Activated naive CD4-positive, alpha-beta T cell treated with anti-CD3 and anti-CD28 coated beads, Interleukin-2, amount 10 ng/mL, durations not matched to agents 7 days and 5 days (primary cell): ENCODE results near the gene NRG2.

ENCODE experiments used
- CTCF ChIA-PET: fragments of 350-600 bp; sonication (Branson Sonifier 250); formaldehyde crosslinking; loops from one replicate; lab custom pipeline; 2021; ENCODE audit warnings: antibody characterized with exemption; lab: Charles Lee
- DNase-seq: peaks from one replicate; pipeline ENCODE4 v3.0.0-alpha.2; 2020
- H3K27ac Mint-ChIP-seq: one replicate; pipeline ENCODE4 v1.8.0; 2021; ENCODE audit warnings: mild to moderate bottlenecking, moderate library complexity, mixed read lengths
- H3K27me3 Mint-ChIP-seq: one replicate; pipeline ENCODE4 v1.8.0; 2021; ENCODE audit warnings: mild to moderate bottlenecking, mixed read lengths
- H3K36me3 Mint-ChIP-seq: one replicate; pipeline ENCODE4 v1.8.0; 2021; ENCODE audit warnings: mixed read lengths
- H3K4me1 Mint-ChIP-seq: one replicate; pipeline ENCODE4 v1.8.0; 2021; ENCODE audit warnings: mixed read lengths
- H3K4me3 Mint-ChIP-seq: one replicate; pipeline ENCODE4 v1.8.0; 2021; ENCODE audit warnings: mild to moderate bottlenecking, moderate library complexity, mixed read lengths
- H3K9me3 Mint-ChIP-seq: one replicate; pipeline ENCODE4 v1.8.0; 2021; ENCODE audit warnings: mixed read lengths

NRG2 gene

GRCh38 chr5:139903450-139903794 lies 139.7 kb downstream of the NRG2 start:
- Mint-ChIP-seq H3K36me3 (no peaks in the 10 kb centered on the region), H3K9me3 (no peaks in the 10 kb centered on the region), H3K4me3 (no peak overlapping the region), H3K27ac (no peak overlapping the region), H3K4me1 (peaks cover 4% of the 10 kb centered on the region), H3K27me3 (peaks cover 15% of the 10 kb centered on the region)
- CTCF ChIA-PET, result no interaction called here
- DNase-seq, result no peak

GRCh38 chr5:139901986-139902385 lies 141.1 kb downstream of the NRG2 start:
- Mint-ChIP-seq H3K27ac (no peak overlapping the region), H3K27me3 (peaks cover 26% of the 10 kb centered on the region), H3K4me1 (peaks cover 4% of the 10 kb centered on the region), H3K36me3 (no peaks in the 10 kb centered on the region), H3K4me3 (no peak overlapping the region), H3K9me3 (no peaks in the 10 kb centered on the region)
- peak; percentile 14 for DNase-seq
- CTCF ChIA-PET, result interaction anchor here (1.5 kb wide), 1 partner anchor 67 kb away, joined by 4 read pairs; no protein-coding TSS in a partner anchor

GRCh38 chr5:139901251-139901575 lies 141.9 kb downstream of the NRG2 start:
- no peak overlapping the region for H3K27ac Mint-ChIP-seq
- CTCF ChIA-PET, result interaction anchor here (1.5 kb wide), 1 partner anchor 68 kb away, joined by 4 read pairs; no protein-coding TSS in a partner anchor
- H3K9me3 Mint-ChIP-seq, result no peaks in the 10 kb centered on the region

GRCh38 chr5:139900546-139901250 lies 142.4 kb downstream of the NRG2 start:
- no peak overlapping the region for H3K4me3 Mint-ChIP-seq
- H3K27ac Mint-ChIP-seq, result no peak overlapping the region
- CTCF ChIA-PET, result no interaction called here
- DNase-seq, result no peak
- H3K4me1 Mint-ChIP-seq, result peaks cover 4% of the 10 kb centered on the region
- H3K27me3 Mint-ChIP-seq, result peaks cover 32% of the 10 kb centered on the region
- H3K9me3 Mint-ChIP-seq, result no peaks in the 10 kb centered on the region
- H3K36me3 Mint-ChIP-seq, result no peaks in the 10 kb centered on the region

More at GRCh38 chr5:139901251-139901575, 141.9 kb downstream of the NRG2 start:
- DNase-seq, result no peak
- peaks cover 4% of the 10 kb centered on the region for H3K4me1 Mint-ChIP-seq
- H3K4me3 Mint-ChIP-seq, result no peak overlapping the region
- peaks cover 30% of the 10 kb centered on the region for H3K27me3 Mint-ChIP-seq
- H3K36me3 Mint-ChIP-seq, result no peaks in the 10 kb centered on the region

- CTCF ChIA-PET, result interaction anchor here (0.9 kb wide), 1 partner anchor 69 kb away, joined by 3 read pairs; no protein-coding TSS in a partner anchor
- Mint-ChIP-seq H3K9me3 (no peaks in the 10 kb centered on the region), H3K27ac (no peak overlapping the region), H3K4me1 (peaks cover 4% of the 10 kb centered on the region), H3K4me3 (no peak overlapping the region), H3K27me3 (peaks cover 50% of the 10 kb centered on the region), H3K36me3 (no peaks in the 10 kb centered on the region)
- DNase-seq, result no peak
Observed at GRCh38 chr5:139898981-139899380, 144.1 kb downstream of the NRG2 start.

GRCh38 chr5:139897982-139898381 lies 145.1 kb downstream of the NRG2 start:
- Mint-ChIP-seq H3K36me3 (no peaks in the 10 kb centered on the region), H3K27me3 (peaks cover 57% of the 10 kb centered on the region), H3K4me1 (no peaks in the 10 kb centered on the region), H3K9me3 (no peaks in the 10 kb centered on the region), H3K4me3 (no peak overlapping the region), H3K27ac (no peak overlapping the region)
- DNase-seq, result no peak
- CTCF ChIA-PET, result no interaction called here

GRCh38 chr5:139897342-139897741 lies 145.8 kb downstream of the NRG2 start:
- Mint-ChIP-seq H3K9me3 (no peaks in the 10 kb centered on the region), H3K4me1 (no peaks in the 10 kb centered on the region), H3K4me3 (no peak overlapping the region), H3K36me3 (no peaks in the 10 kb centered on the region), H3K27me3 (peaks cover 61% of the 10 kb centered on the region), H3K27ac (no peak overlapping the region)
- no peak for DNase-seq
- CTCF ChIA-PET, result no interaction called here

GRCh38 chr5:139896718-139897117 lies 146.4 kb downstream of the NRG2 start:
- no peak overlapping the region for H3K27ac Mint-ChIP-seq
- DNase-seq, result no peak
- CTCF ChIA-PET, result no interaction called here
- no peak overlapping the region for H3K4me3 Mint-ChIP-seq
- H3K9me3 Mint-ChIP-seq, result no peaks in the 10 kb centered on the region
- H3K27me3 Mint-ChIP-seq, result peaks cover 66% of the 10 kb centered on the region
- no peaks in the 10 kb centered on the region for H3K4me1 Mint-ChIP-seq
- H3K36me3 Mint-ChIP-seq, result no peaks in the 10 kb centered on the region

- CTCF ChIA-PET, result no interaction called here
- Mint-ChIP-seq H3K27me3 (peaks cover 70% of the 10 kb centered on the region), H3K4me1 (no peaks in the 10 kb centered on the region), H3K27ac (no peak overlapping the region), H3K36me3 (no peaks in the 10 kb centered on the region), H3K4me3 (no peak overlapping the region), H3K9me3 (no peaks in the 10 kb centered on the region)
- DNase-seq, result peak; percentile 6
Observed at GRCh38 chr5:139895647-139896046, 147.5 kb downstream of the NRG2 start.

GRCh38 chr5:139895046-139895445 lies 148.1 kb downstream of the NRG2 start:
- Mint-ChIP-seq H3K4me3 (no peak overlapping the region), H3K27ac (no peak overlapping the region), H3K4me1 (no peaks in the 10 kb centered on the region), H3K27me3 (peaks cover 75% of the 10 kb centered on the region), H3K36me3 (no peaks in the 10 kb centered on the region), H3K9me3 (no peaks in the 10 kb centered on the region)
- no peak for DNase-seq
- CTCF ChIA-PET, result no interaction called here

- H3K4me1 Mint-ChIP-seq, result no peaks in the 10 kb centered on the region
- no peaks in the 10 kb centered on the region for H3K9me3 Mint-ChIP-seq
- CTCF ChIA-PET, result interaction anchor here (0.6 to 1.1 kb wide), 2 partner anchors 75 to 251 kb away, joined by 3 to 4 read pairs; no protein-coding TSS in a partner anchor
- no peak overlapping the region for H3K27ac Mint-ChIP-seq
- DNase-seq, result no peak
- peaks cover 66% of the 10 kb centered on the region for H3K27me3 Mint-ChIP-seq
- no peaks in the 10 kb centered on the region for H3K36me3 Mint-ChIP-seq
- H3K4me3 Mint-ChIP-seq, result no peak overlapping the region
Observed at GRCh38 chr5:139893873-139894272, 149.2 kb downstream of the NRG2 start.

- DNase-seq, result no peak
- Mint-ChIP-seq H3K4me3 (no peak overlapping the region), H3K27ac (no peak overlapping the region), H3K27me3 (peaks cover 52% of the 10 kb centered on the region), H3K9me3 (no peaks in the 10 kb centered on the region), H3K4me1 (no peaks in the 10 kb centered on the region), H3K36me3 (no peaks in the 10 kb centered on the region)
- CTCF ChIA-PET, result no interaction called here
Observed at GRCh38 chr5:139889410-139889809, 153.7 kb downstream of the NRG2 start.

- Mint-ChIP-seq H3K27ac (no peak overlapping the region), H3K4me3 (no peak overlapping the region), H3K4me1 (no peaks in the 10 kb centered on the region), H3K27me3 (peaks cover 49% of the 10 kb centered on the region), H3K9me3 (no peaks in the 10 kb centered on the region), H3K36me3 (no peaks in the 10 kb centered on the region)
- CTCF ChIA-PET, result no interaction called here
- no peak for DNase-seq
Observed at GRCh38 chr5:139888370-139888769, 154.7 kb downstream of the NRG2 start.

- Mint-ChIP-seq H3K36me3 (no peaks in the 10 kb centered on the region), H3K27me3 (peaks cover 37% of the 10 kb centered on the region), H3K27ac (no peak overlapping the region), H3K4me1 (no peaks in the 10 kb centered on the region), H3K4me3 (no peak overlapping the region), H3K9me3 (no peaks in the 10 kb centered on the region)
- CTCF ChIA-PET, result interaction anchor here (0.7 kb wide), 1 partner anchor 82 kb away, joined by 3 read pairs; no protein-coding TSS in a partner anchor
- no peak for DNase-seq
Observed at GRCh38 chr5:139886213-139886612, 156.9 kb downstream of the NRG2 start.

- H3K27ac Mint-ChIP-seq, result no peak overlapping the region
- no peaks in the 10 kb centered on the region for H3K4me1 Mint-ChIP-seq
- no peak for DNase-seq
- CTCF ChIA-PET, result no interaction called here
- H3K9me3 Mint-ChIP-seq, result no peaks in the 10 kb centered on the region
- H3K27me3 Mint-ChIP-seq, result peaks cover 34% of the 10 kb centered on the region
- no peaks in the 10 kb centered on the region for H3K36me3 Mint-ChIP-seq
- no peak overlapping the region for H3K4me3 Mint-ChIP-seq
Observed at GRCh38 chr5:139885857-139886208, 157.3 kb downstream of the NRG2 start.
